SK-N-SH (cell line): ENCODE results near the gene KRT71. TPM values are rescaled to one million over a fixed set of nuclear protein-coding genes. Genes with fewer than 3 reads are reported as not detected.

Experiments used
- CTCF ChIA-PET: fragments of 300-600, 350-600 bp; formaldehyde crosslinking; extraction: SDS; loops from one replicate; lab custom pipeline; 2021; lab: Yijun Ruan, JAX
- POLR2A ChIA-PET: fragments of 350-600 bp; sonication (Branson Sonifier 250); formaldehyde crosslinking; extraction: SDS; loops from one replicate; lab custom pipeline; 2020; ENCODE audit warnings: antibody characterized with exemption, inconsistent platforms; lab: Yijun Ruan, JAX
- DNase-seq: peaks from one replicate; pipeline ENCODE4 v3.0.0; 2012
- H2AFZ ChIP-seq: fragments of 200-600 bp; sonication (generic); 2 replicates; pipeline ENCODE4 v1.8.1; 2016; ENCODE audit warnings: antibody characterized with exemption, mild to moderate bottlenecking, low read depth
- H3F3A ChIP-seq: fragments of 200-600 bp; sonication (generic); replicated peaks from 2 replicates; pipeline ENCODE3; 2016; ENCODE audit warnings: antibody characterized with exemption, mild to moderate bottlenecking; ENCODE audit not compliant: insufficient read depth
- H3K27ac ChIP-seq, 2 experiments: fragments of 200-500 bp in 1 of 2; fragments of 200-600 bp in 1 of 2; sonication (Bioruptor generic) in 1 of 2; sonication (generic), shearing (Covaris generic) in 1 of 2; 2 replicates each; pipeline versions ENCODE4 v1.5.1 to v1.6.1; 2014 to 2016; ENCODE audit warnings: low read depth in 2 of 2, inconsistent platforms in 1 of 2, low read length in 1 of 2, mild to moderate bottlenecking in 1 of 2, mixed read lengths in 1 of 2
- H3K27me3 ChIP-seq: fragments of 200-600 bp; sonication (generic), shearing (Covaris generic); 2 replicates; pipeline ENCODE4 v1.6.1; 2016; ENCODE audit warnings: mixed run types; ENCODE audit not compliant: insufficient read depth
- H3K36me3 ChIP-seq, 2 experiments: fragments of 200-500 bp in 1 of 2; fragments of 200-600 bp in 1 of 2; sonication (Bioruptor generic) in 1 of 2; sonication (generic) in 1 of 2; replicated peaks in 1 of 2; 2 replicates each; pipeline versions ENCODE3 to v1.5.1; 2014 to 2016; ENCODE audit warnings: low read length in 1 of 2, mild to moderate bottlenecking in 1 of 2; ENCODE audit not compliant: insufficient read depth in 2 of 2, control insufficient read depth in 1 of 2
- H3K4me1 ChIP-seq, 2 experiments: fragments of 200-500 bp in 1 of 2; fragments of 200-600 bp in 1 of 2; sonication (Bioruptor generic) in 1 of 2; sonication (generic), shearing (Covaris generic) in 1 of 2; 2 replicates each; pipeline versions ENCODE4 v1.5.1 to v1.6.1; 2014 to 2016; ENCODE audit warnings: low read depth in 1 of 2, low read length in 1 of 2, mixed run types in 1 of 2; ENCODE audit not compliant: insufficient read depth in 2 of 2, control insufficient read depth in 1 of 2
- H3K4me2 ChIP-seq: fragments of 200-600 bp; sonication (generic), shearing (Covaris generic); 2 replicates; pipeline ENCODE4 v1.6.1; 2017; ENCODE audit warnings: mixed run types
- H3K4me3 ChIP-seq, 2 experiments: fragments of 200-500 bp in 1 of 2; fragments of 200-600 bp in 1 of 2; sonication (Bioruptor generic) in 1 of 2; sonication (generic), shearing (Covaris generic) in 1 of 2; 2 replicates each; pipeline versions ENCODE4 v1.5.1 to v1.8.1; 2014 to 2016; ENCODE audit warnings: low read depth in 2 of 2, inconsistent platforms in 1 of 2, low read length in 1 of 2, mild to moderate bottlenecking in 1 of 2, mixed read lengths in 1 of 2, moderate library complexity in 1 of 2
- H3K79me2 ChIP-seq: fragments of 200-600 bp; sonication (generic); 2 replicates; pipeline ENCODE4 v1.8.1; 2017; ENCODE audit warnings: mild to moderate bottlenecking; ENCODE audit not compliant: insufficient read depth
- H3K9ac ChIP-seq: fragments of 200-600 bp; sonication (generic); 2 replicates; pipeline ENCODE4 v1.6.1; 2017; ENCODE audit warnings: mixed run types
- H3K9me2 ChIP-seq: fragments of 200-600 bp; sonication (generic); 2 replicates; pipeline ENCODE4 v1.6.1; 2017; ENCODE audit warnings: mixed run types
- H3K9me3 ChIP-seq: fragments of 200-600 bp; sonication (generic); 2 replicates; pipeline ENCODE4 v1.6.1; 2017; ENCODE audit warnings: mixed run types, mild to moderate bottlenecking, moderate library complexity
- H4K20me1 ChIP-seq: fragments of 200-600 bp; sonication (generic); 2 replicates; pipeline ENCODE4 v1.6.1; 2017; ENCODE audit warnings: mild to moderate bottlenecking, mixed run types; ENCODE audit not compliant: insufficient read depth
- ELF1 ChIP-seq: IDR thresholded peaks from 2 replicates; pipeline ENCODE4 v1.4.0; 2012
- EZH2phosphoT487 ChIP-seq: fragments of 200-600 bp; sonication (generic); IDR thresholded peaks from 2 replicates; pipeline ENCODE4 v1.6.1; 2017; ENCODE audit warnings: low read depth, mixed run types, mild to moderate bottlenecking, antibody characterized with exemption, moderate library complexity, borderline replicate concordance
- GABPA ChIP-seq: IDR thresholded peaks from 2 replicates; pipeline ENCODE4 v1.4.0; 2012; ENCODE audit warnings: low read depth, mild to moderate bottlenecking
- GATA2 ChIP-seq: sonication (generic); formaldehyde crosslinking; IDR thresholded peaks from 2 replicates; pipeline ENCODE4 v1.5.0; 2020; ENCODE audit warnings: mild to moderate bottlenecking, missing genetic modification reagents
- IRF3 ChIP-seq: fragments of 150-350 bp; IDR thresholded peaks from 2 replicates; pipeline ENCODE4 v1.6.1; 2016; ENCODE audit warnings: mild to moderate bottlenecking, low read depth, low read length
- MEF2A ChIP-seq: IDR thresholded peaks from 2 replicates; pipeline ENCODE4 v1.4.0; 2012; ENCODE audit warnings: low read depth, borderline replicate concordance
- MXI1 ChIP-seq: IDR thresholded peaks from 2 replicates; pipeline ENCODE4 v1.6.1; 2012; ENCODE audit warnings: mild to moderate bottlenecking, low read depth, low read length, improper control_type of control experiment
- POLR2AphosphoS5 ChIP-seq: IDR thresholded peaks from 2 replicates; pipeline ENCODE4 v1.6.1; 2012; ENCODE audit warnings: low read depth, low read length
- RCOR1 ChIP-seq: fragments of 150-350 bp; IDR thresholded peaks from 2 replicates; pipeline ENCODE4 v1.6.1; 2017; ENCODE audit warnings: antibody characterized with exemption, low read length
- RFX5 ChIP-seq: IDR thresholded peaks from 2 replicates; pipeline ENCODE4 v1.6.1; 2012; ENCODE audit warnings: mild to moderate bottlenecking, improper control_type of control experiment, low read length
- SIN3A ChIP-seq: IDR thresholded peaks from 2 replicates; pipeline ENCODE4 v1.6.1; 2012; ENCODE audit warnings: low read depth, mild to moderate bottlenecking, low read length, moderate library complexity, borderline replicate concordance
- TCF12 ChIP-seq: IDR thresholded peaks from 2 replicates; pipeline ENCODE4 v1.4.0; 2012
- YY1 ChIP-seq: IDR thresholded peaks from 2 replicates; pipeline ENCODE4 v1.4.0; 2012; ENCODE audit warnings: low read depth, mild to moderate bottlenecking
- WGBS: methylation state at CpG from one replicate; pipeline ENCODE4 v1.1.6; 2017; ENCODE audit warnings: low lambda C conversion rate; 5-methylcytosine and 5-hydroxymethylcytosine counted together
- polyA plus RNA-seq, 3 experiments: library from polyadenylated mRNA; depleted of rRNA; stranded (reverse); fragments of >200 nt; gene quantifications; 2 replicates each; pipeline ENCODE4 v1.2.3, GENCODE V29; 2012
- TF ChIP-seq, protein P1 (sequence below): IDR thresholded peaks from 2 replicates; pipeline ENCODE4 v1.4.0; 2012; ENCODE audit warnings: low read depth, borderline replicate concordance

The KRT71 gene
- polyA plus RNA-seq, 1 of the 3 experiments (the other 2 are of a cell fraction): not detected

DNA sequence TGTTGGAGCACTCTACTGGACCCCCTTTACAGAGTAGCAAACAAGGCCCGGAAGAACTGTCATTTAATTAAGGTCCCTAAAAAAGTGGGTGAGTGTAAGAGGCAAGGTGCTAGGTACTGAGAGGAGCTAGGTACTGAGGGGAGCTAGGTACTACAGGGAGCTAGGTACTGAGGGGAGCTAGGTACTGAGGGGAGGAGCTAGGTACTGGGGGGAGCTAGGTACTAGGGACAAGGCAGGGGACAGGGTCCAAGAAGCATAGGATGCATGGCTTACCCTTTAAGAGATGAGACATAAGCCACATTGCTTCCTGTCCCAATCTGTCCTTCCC is 37.7 kb downstream of the KRT71 start:
- Histone ChIP-seq H2AFZ (no peak overlapping the region), H3K4me1 (no peaks in the 10 kb centered on the region), H3K4me2 (no peak overlapping the region), H3K79me2 (no peaks in the 10 kb centered on the region), H3K4me3 (no peak overlapping the region), H3K27me3 (peaks cover 25% of the 10 kb centered on the region; the same call in 1 of the 2 replicates), H4K20me1 (no peaks in the 10 kb centered on the region), H3K9me2 (no peaks in the 10 kb centered on the region), H3K36me3 (no peaks in the 10 kb centered on the region), H3F3A (no peaks in the 10 kb centered on the region), H3K9ac (no peak overlapping the region), H3K27ac (no peak overlapping the region), H3K9me3 (no peaks in the 10 kb centered on the region)
- 47% methylated on average over 1 of the region's 1 CpG for WGBS
- TF ChIP-seq MEF2A (no peak), EZH2phosphoT487 (no peak), RCOR1 (no peak), MXI1 (no peak), YY1 (no peak), TCF12 (no peak), IRF3 (no peak), SIN3A (no peak)
- TF ChIP-seq, protein P1, sequence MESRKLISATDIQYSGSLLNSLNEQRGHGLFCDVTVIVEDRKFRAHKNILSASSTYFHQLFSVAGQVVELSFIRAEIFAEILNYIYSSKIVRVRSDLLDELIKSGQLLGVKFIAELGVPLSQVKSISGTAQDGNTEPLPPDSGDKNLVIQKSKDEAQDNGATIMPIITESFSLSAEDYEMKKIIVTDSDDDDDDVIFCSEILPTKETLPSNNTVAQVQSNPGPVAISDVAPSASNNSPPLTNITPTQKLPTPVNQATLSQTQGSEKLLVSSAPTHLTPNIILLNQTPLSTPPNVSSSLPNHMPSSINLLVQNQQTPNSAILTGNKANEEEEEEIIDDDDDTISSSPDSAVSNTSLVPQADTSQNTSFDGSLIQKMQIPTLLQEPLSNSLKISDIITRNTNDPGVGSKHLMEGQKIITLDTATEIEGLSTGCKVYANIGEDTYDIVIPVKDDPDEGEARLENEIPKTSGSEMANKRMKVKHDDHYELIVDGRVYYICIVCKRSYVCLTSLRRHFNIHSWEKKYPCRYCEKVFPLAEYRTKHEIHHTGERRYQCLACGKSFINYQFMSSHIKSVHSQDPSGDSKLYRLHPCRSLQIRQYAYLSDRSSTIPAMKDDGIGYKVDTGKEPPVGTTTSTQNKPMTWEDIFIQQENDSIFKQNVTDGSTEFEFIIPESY: no peak
- ChIA-PET POLR2A (no interaction called here), CTCF (interaction anchor here (0.8 to 0.9 kb wide), 2 partner anchors 8 to 143 kb away, joined by 3 read pairs; no protein-coding TSS in a partner anchor)
- DNase-seq: no peak

GRCh38 chr12:52514471-52515318 is 38.2 kb downstream of the KRT71 start:
- CTCF ChIA-PET: interaction anchor here (0.8 to 1.6 kb wide), 4 partner anchors 8 to 370 kb away, joined by 3 to 4 read pairs (median 3); no protein-coding TSS in a partner anchor
- H3K4me1 ChIP-seq: no peaks in the 10 kb centered on the region
- TF ChIP-seq IRF3: no peak
- TF ChIP-seq POLR2AphosphoS5: no peak
- no peak for TF ChIP-seq GABPA
- no peak for TF ChIP-seq TCF12
- no peak for TF ChIP-seq GATA2
- TF ChIP-seq RFX5: no peak
- no peak for TF ChIP-seq ELF1
- TF ChIP-seq EZH2phosphoT487: no peak
- TF ChIP-seq RCOR1: no peak
- no peak for TF ChIP-seq MEF2A
- POLR2A ChIA-PET: no interaction called here
- no peaks in the 10 kb centered on the region for H3F3A ChIP-seq
- H3K79me2 ChIP-seq: no peaks in the 10 kb centered on the region
- DNase-seq: no peak
- no peak overlapping the region for H3K4me3 ChIP-seq
- H3K9me3 ChIP-seq: no peaks in the 10 kb centered on the region
- H3K9ac ChIP-seq: no peak overlapping the region
- H3K4me2 ChIP-seq: no peak overlapping the region
- no peak overlapping the region for H2AFZ ChIP-seq
- H3K36me3 ChIP-seq: no peaks in the 10 kb centered on the region
- 55% methylated on average over 4 of the region's 14 CpGs for WGBS
- H3K27me3 ChIP-seq: peaks cover 24% of the 10 kb centered on the region; the same call in 1 of the 2 replicates
- H3K27ac ChIP-seq: no peak overlapping the region
- no peaks in the 10 kb centered on the region for H3K9me2 ChIP-seq
- H4K20me1 ChIP-seq: no peaks in the 10 kb centered on the region
